Left renal cortex interstitium (tissue), 4 donors: Measurements from ENCODE around the gene RRP15. TPM values are rescaled to one million over a fixed set of nuclear protein-coding genes. Genes with fewer than 3 reads are reported as not detected.

Source experiments
- DNase-seq, 4 donors: peaks; one replicate each; pipeline ENCODE4 v3.0.0-alpha.2; 2013; ENCODE audit warnings: low read depth in 4 of 4, low spot score in 2 of 4, missing footprints in 1 of 4
- polyA plus RNA-seq, 4 donors: library from polyadenylated mRNA; unstranded; fragments of 120-200 nt; gene quantifications; one replicate each; pipeline ENCODE4 v1.2.1, GENCODE V29; 2013; ENCODE audit not compliant: insufficient read length in 4 of 4

The RRP15 gene
- polyA plus RNA-seq, 4 donors = 18.7 to 24.9 (median 22.0) TPM

- no peak for DNase-seq
These were observed 72.3 kb downstream of the RRP15 start for GRCh38 chr1:218357211-218357892.

GRCh38 chr1:218357893-218358232 lies 72.8 kb downstream of the RRP15 start:
- DNase-seq = no peak

GRCh38 chr1:218361298-218362065 lies 76.4 kb downstream of the RRP15 start:
- no peak for DNase-seq

- no peak for DNase-seq
These were observed 77.5 kb downstream of the RRP15 start for GRCh38 chr1:218362418-218363076.

GRCh38 chr1:218363141-218363540 lies 78.0 kb downstream of the RRP15 start:
- no peak for DNase-seq

GRCh38 chr1:218364028-218364710 lies 79.1 kb downstream of the RRP15 start:
- DNase-seq = no peak

GRCh38 chr1:218365226-218365999 lies 80.3 kb downstream of the RRP15 start:
- no peak for DNase-seq

GRCh38 chr1:218366322-218367052 lies 81.4 kb downstream of the RRP15 start:
- DNase-seq = no peak

- no peak for DNase-seq
These were observed 82.0 kb downstream of the RRP15 start for GRCh38 chr1:218367118-218367517.

- DNase-seq = no peak
These were observed 83.6 kb downstream of the RRP15 start for GRCh38 chr1:218368686-218369085.

GRCh38 chr1:218369688-218370511 lies 84.8 kb downstream of the RRP15 start:
- DNase-seq = no peak

GRCh38 chr1:218371927-218372672 lies 87.0 kb downstream of the RRP15 start:
- DNase-seq = no peak

- no peak for DNase-seq
These were observed 89.6 kb downstream of the RRP15 start for GRCh38 chr1:218374401-218375353.

GRCh38 chr1:218376722-218377121 lies 91.6 kb downstream of the RRP15 start:
- DNase-seq = no peak

GRCh38 chr1:218377143-218377660 lies 92.1 kb downstream of the RRP15 start:
- DNase-seq = no peak

GRCh38 chr1:218380125-218380977 lies 95.3 kb downstream of the RRP15 start:
- no peak for DNase-seq
